ENCODE measurements around the gene GJC2.

The GJC2 gene

DNA sequence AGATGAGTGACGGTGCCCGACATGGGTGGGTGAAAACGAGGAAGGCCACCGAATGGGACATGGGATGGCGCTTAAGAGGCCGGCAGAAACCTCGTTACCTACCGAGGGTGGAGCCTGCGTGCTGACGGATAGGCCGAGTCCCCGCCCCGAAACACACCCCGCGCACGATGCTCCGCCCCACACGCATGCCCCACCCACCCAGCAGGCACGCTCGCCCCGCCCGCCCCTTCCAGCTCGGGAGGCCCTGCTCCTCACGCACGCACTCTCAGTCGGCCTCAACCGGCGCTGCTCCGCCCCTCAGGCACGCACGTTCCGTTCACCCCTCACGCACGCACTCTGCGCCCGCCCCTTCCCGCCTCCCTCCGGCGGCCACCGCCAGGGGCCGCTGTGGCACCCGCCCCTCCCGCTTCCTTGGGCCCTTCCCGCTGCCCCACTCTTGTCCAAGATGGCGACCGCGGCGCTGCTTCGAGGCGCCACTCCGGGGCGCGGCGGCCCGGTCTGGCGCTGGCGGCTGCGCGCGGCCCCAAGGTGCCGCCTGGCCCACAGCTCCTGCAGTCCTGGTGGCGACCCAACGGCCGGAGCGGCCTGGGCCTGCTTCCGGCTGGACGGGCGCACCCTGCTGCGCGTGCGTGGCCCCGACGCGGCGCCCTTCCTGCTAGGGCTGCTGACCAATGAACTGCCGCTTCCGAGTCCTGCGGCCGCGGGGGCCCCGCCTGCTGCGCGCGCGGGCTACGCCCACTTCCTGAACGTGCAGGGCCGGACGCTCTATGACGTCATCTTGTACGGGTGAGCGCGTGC lies 15.8 kb downstream of the GJC2 start, which contains the start of gene IBA57:
Gene IBA57, plus strand, starts transcription at position 433 of the 798 bp plus-strand sequence. Its CDS starts 13 bp downstream, at position 446.
- H4K20me1 ChIP-seq (ENCODE audit: insufficient read depth, low read length, poor library complexity, severe bottlenecking) = peaks cover 9% of the 10 kb centered on the region
- H3K9me2 ChIP-seq (replicated peaks; ENCODE audit: low read depth, low read length) = no peaks in the 10 kb centered on the region
- no peaks in the 10 kb centered on the region for H3K27me3 ChIP-seq (ENCODE audit: insufficient read depth, low read length, poor library complexity, severe bottlenecking)
- H3K36me3 ChIP-seq (ENCODE audit: insufficient read depth, low read length) = no peaks in the 10 kb centered on the region
- H2AFZ ChIP-seq (ENCODE audit: low read length) = peak within 1 kb of the TSS; percentile 77
- TF ChIP-seq EZH2phosphoT487 (IDR thresholded peaks at IDR 0.05; ENCODE audit: borderline replicate concordance) = no peak
- TF ChIP-seq CTCF (conservative IDR thresholded peaks at IDR 0.05; ENCODE audit: low read length) = peak; percentile 65
- H3K9ac ChIP-seq (ENCODE audit: low read depth, low read length, poor library complexity, severe bottlenecking) = peak within 1 kb of the TSS; percentile 86
- peaks cover 35% of the 10 kb centered on the region for H3K4me1 ChIP-seq (ENCODE audit: insufficient read depth, low read length, poor library complexity, severe bottlenecking)
- peak within 1 kb of the TSS; percentile 98 for H3K4me2 ChIP-seq (ENCODE audit: low read depth, low read length, poor library complexity, severe bottlenecking)
- H3F3A ChIP-seq (ENCODE audit: low read depth) = no peaks in the 10 kb centered on the region
- peak within 1 kb of the TSS; percentile 86 for H3K4me3 ChIP-seq (ENCODE audit: low read length, poor library complexity, severe bottlenecking)
- peaks cover 40% of the 10 kb centered on the region for H3K79me2 ChIP-seq (ENCODE audit: insufficient read depth, low read length)
- H3K9me3 ChIP-seq (ENCODE audit: insufficient read depth, low read depth, low read length) = no peaks in the 10 kb centered on the region

DNA sequence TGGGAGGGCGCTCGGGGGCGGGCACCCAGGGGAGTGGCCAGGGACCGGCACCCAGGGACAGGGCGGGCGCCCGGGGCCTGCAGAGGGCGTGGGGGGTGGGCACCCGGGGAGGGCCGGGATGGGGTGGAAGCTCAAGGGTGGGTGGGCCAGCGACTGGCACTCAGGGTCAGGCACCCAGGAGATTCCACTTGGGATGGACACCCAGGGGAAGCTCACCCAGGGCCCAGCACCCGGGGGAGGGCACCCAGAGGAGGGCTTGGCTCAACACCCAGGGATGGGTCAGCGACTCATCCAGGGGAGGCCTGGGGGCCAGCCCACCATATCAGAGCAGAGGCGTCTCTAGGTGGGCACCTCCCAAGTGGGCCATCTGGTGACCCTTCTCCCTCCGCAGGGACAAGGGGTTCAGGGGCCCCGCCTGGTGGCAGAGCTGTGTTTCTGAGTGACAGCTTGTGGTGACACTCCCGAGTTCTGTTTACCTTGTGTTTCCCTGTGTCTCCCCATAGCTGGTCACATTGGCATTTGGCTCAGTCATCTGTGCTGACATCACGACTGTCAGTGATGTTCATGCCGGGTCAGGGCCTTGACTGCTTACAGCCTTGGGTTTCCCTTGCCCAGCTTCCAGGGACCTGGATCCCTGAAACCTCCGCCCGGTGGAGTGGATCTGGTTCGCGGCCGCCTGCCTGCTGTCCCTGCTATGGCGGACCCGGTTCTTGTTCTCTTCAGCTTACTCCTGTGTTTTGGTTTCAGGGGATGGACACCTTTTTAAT lies 16.6 kb downstream of the GJC2 start:
- Histone ChIP-seq H2AFZ (ENCODE audit: low read length) (no peak overlapping the region), H3K9ac (ENCODE audit: low read depth, low read length, poor library complexity, severe bottlenecking) (peak overlapping the region; percentile 66), H3F3A (ENCODE audit: low read depth) (no peaks in the 10 kb centered on the region), H3K4me1 (ENCODE audit: insufficient read depth, low read length, poor library complexity, severe bottlenecking) (peaks cover 38% of the 10 kb centered on the region), H3K79me2 (ENCODE audit: insufficient read depth, low read length) (peaks cover 43% of the 10 kb centered on the region), H3K9me3 (ENCODE audit: insufficient read depth, low read depth, low read length) (no peaks in the 10 kb centered on the region), H4K20me1 (ENCODE audit: insufficient read depth, low read length, poor library complexity, severe bottlenecking) (peaks cover 9% of the 10 kb centered on the region), H3K4me2 (ENCODE audit: low read depth, low read length, poor library complexity, severe bottlenecking) (peak overlapping the region; percentile 98), H3K36me3 (ENCODE audit: insufficient read depth, low read length) (no peaks in the 10 kb centered on the region), H3K27me3 (ENCODE audit: insufficient read depth, low read length, poor library complexity, severe bottlenecking) (no peaks in the 10 kb centered on the region), H3K4me3 (ENCODE audit: low read length, poor library complexity, severe bottlenecking) (peak overlapping the region; percentile 86), H3K9me2 (replicated peaks; ENCODE audit: low read depth, low read length) (no peaks in the 10 kb centered on the region)
- TF ChIP-seq EZH2phosphoT487 (IDR thresholded peaks at IDR 0.05; ENCODE audit: borderline replicate concordance) (no peak), CTCF (conservative IDR thresholded peaks at IDR 0.05; ENCODE audit: low read length) (peak; percentile 56)

DNA sequence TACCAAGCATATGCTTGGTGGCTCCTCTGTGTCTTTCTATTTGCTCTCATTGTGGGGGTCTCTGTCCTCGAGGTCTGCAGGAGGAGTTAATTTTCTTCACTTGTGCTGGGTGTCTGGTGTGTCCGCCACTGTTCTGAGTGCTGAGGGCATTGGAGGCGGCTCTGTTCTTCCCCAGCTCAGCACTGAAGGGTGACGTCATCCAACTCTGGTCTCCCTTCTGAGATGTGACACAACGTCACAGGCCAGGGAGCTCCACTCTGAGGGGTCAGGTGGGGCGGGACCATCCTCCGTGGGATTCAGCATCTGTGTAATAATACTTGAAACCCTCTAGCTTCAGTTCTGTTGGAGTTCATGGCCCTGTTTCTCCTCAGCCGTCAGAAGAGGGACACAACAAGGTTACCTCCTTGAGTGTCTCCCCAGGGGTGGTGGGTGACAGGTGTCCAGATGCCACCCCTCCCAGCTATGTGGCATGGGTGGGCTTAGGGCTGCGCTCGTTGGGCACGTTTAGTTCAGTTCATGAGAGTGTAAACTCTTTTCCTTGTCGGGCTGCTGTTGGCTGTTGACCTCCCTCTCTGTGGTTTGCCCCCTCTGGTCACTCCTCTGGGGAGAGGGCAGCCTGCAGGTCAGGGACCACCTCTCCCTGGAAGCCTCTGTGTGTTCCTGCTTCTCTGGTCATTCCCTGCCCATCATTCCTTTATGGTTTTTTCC lies 19.0 kb downstream of the GJC2 start:
- no peak overlapping the region for H3K4me3 ChIP-seq (ENCODE audit: low read length, poor library complexity, severe bottlenecking)
- H2AFZ ChIP-seq (ENCODE audit: low read length) = no peak overlapping the region
- H3F3A ChIP-seq (ENCODE audit: low read depth) = no peaks in the 10 kb centered on the region
- H3K9me3 ChIP-seq (ENCODE audit: insufficient read depth, low read depth, low read length) = no peaks in the 10 kb centered on the region
- H3K36me3 ChIP-seq (ENCODE audit: insufficient read depth, low read length) = no peaks in the 10 kb centered on the region
- H3K9me2 ChIP-seq (replicated peaks; ENCODE audit: low read depth, low read length) = no peaks in the 10 kb centered on the region
- peaks cover 33% of the 10 kb centered on the region for H3K4me1 ChIP-seq (ENCODE audit: insufficient read depth, low read length, poor library complexity, severe bottlenecking)
- H3K79me2 ChIP-seq (ENCODE audit: insufficient read depth, low read length) = peaks cover 55% of the 10 kb centered on the region
- peak overlapping the region; percentile 98 for H3K4me2 ChIP-seq (ENCODE audit: low read depth, low read length, poor library complexity, severe bottlenecking)
- peak overlapping the region; percentile 0 for H3K9ac ChIP-seq (ENCODE audit: low read depth, low read length, poor library complexity, severe bottlenecking)
- TF ChIP-seq CTCF (conservative IDR thresholded peaks at IDR 0.05; ENCODE audit: low read length) = no peak
- TF ChIP-seq EZH2phosphoT487 (IDR thresholded peaks at IDR 0.05; ENCODE audit: borderline replicate concordance) = no peak
- H4K20me1 ChIP-seq (ENCODE audit: insufficient read depth, low read length, poor library complexity, severe bottlenecking) = peaks cover 9% of the 10 kb centered on the region
- no peaks in the 10 kb centered on the region for H3K27me3 ChIP-seq (ENCODE audit: insufficient read depth, low read length, poor library complexity, severe bottlenecking)
